HG03196 (cell line): Measurements from ENCODE around the gene PSORS1C2.
"Not testable (repeated sequence)": the region's sequence is repeated elsewhere in the genome, so short reads cannot be mapped to it uniquely, and the experiment has no call there.

ENCODE experiments used
- ATAC-seq: cut with Tn5 transposase; IDR thresholded peaks from one replicate; pipeline ENCODE4 v1.9.1; 2021; ENCODE audit not compliant: unreplicated experiment

Gene PSORS1C2

GRCh38 chr6:31168606-31169005, 29.7 kb upstream of the PSORS1C2 start:
- no peak for ATAC-seq

GRCh38 chr6:31165986-31166385, 27.1 kb upstream of the PSORS1C2 start:
- no peak for ATAC-seq

- peak; percentile 53 for ATAC-seq
Observed at GRCh38 chr6:31165064-31165832, 26.4 kb upstream of the PSORS1C2 start.

GRCh38 chr6:31164475-31165063, 25.7 kb upstream of the PSORS1C2 start:
- ATAC-seq, result not testable (repeated sequence)

- no peak for ATAC-seq
Observed at GRCh38 chr6:31163922-31164321, 25.1 kb upstream of the PSORS1C2 start.

GRCh38 chr6:31162463-31163165, 23.7 kb upstream of the PSORS1C2 start:
- no peak for ATAC-seq

- ATAC-seq, result no peak
Observed at GRCh38 chr6:31161216-31162126, 22.6 kb upstream of the PSORS1C2 start.

- peak; percentile 5 for ATAC-seq
Observed at GRCh38 chr6:31158863-31159855, 20.3 kb upstream of the PSORS1C2 start.

- ATAC-seq, result peak; percentile 76
Observed at GRCh38 chr6:31158140-31158862, 19.4 kb upstream of the PSORS1C2 start, which contains the start of gene TCF19. Gene TCF19, plus strand, starts transcription at chr6:31158589. Its CDS starts 881 bp downstream, at chr6:31159470.

- ATAC-seq, result no peak
Observed at GRCh38 chr6:31157513-31158139, 18.8 kb upstream of the PSORS1C2 start, which contains the start of gene CCHCR1. Gene CCHCR1, minus strand, starts transcription at chr6:31157802. Its CDS starts 202 bp downstream, at chr6:31157600.

GRCh38 chr6:31156641-31157040, 17.8 kb upstream of the PSORS1C2 start:
- ATAC-seq, result no peak

- ATAC-seq, result no peak
Observed at GRCh38 chr6:31154436-31154835, 15.6 kb upstream of the PSORS1C2 start.

GRCh38 chr6:31152781-31153180, 13.9 kb upstream of the PSORS1C2 start:
- no peak for ATAC-seq

GRCh38 chr6:31149827-31150447, 11.1 kb upstream of the PSORS1C2 start:
- ATAC-seq, result no peak

- ATAC-seq, result no peak
Observed at GRCh38 chr6:31145386-31145785, 6.5 kb upstream of the PSORS1C2 start.

GRCh38 chr6:31144970-31145340, 6.1 kb upstream of the PSORS1C2 start:
- no peak for ATAC-seq

- no peak for ATAC-seq
Observed at GRCh38 chr6:31144296-31144969, 5.6 kb upstream of the PSORS1C2 start.
